Activated CD8-positive, alpha-beta T cell treated with anti-CD3 and anti-CD28 coated beads for 36 hours (primary cell): Measurements from ENCODE around the gene ZNF248. TPM values are rescaled to one million over a fixed set of nuclear protein-coding genes. Genes with fewer than 3 reads are reported as not detected.

Source experiments
- ATAC-seq: fragments of 200-7000 bp; cut with Tn5 transposase; one replicate; pipeline ENCODE4 v1.10.0; 2021; ENCODE audit warnings: mild to moderate bottlenecking, moderate library complexity
- CTCF ChIA-PET: fragments of 350-600 bp; sonication (Branson Sonifier 250); formaldehyde crosslinking; loops from one replicate; lab custom pipeline; 2021; ENCODE audit warnings: antibody characterized with exemption; lab: Charles Lee
- POLR2A ChIA-PET: fragments of 350-600 bp; sonication (Branson Sonifier 250); formaldehyde crosslinking; loops from one replicate; lab custom pipeline; 2021; ENCODE audit warnings: antibody characterized with exemption; lab: Charles Lee
- DNase-seq: peaks from one replicate; pipeline ENCODE4 v3.0.0-alpha.2; 2020
- H3K27ac Mint-ChIP-seq: one replicate; pipeline ENCODE4 v1.8.0; 2021; ENCODE audit warnings: mild to moderate bottlenecking, mixed read lengths
- H3K27me3 Mint-ChIP-seq: one replicate; pipeline ENCODE4 v1.8.0; 2021; ENCODE audit warnings: mixed read lengths
- H3K36me3 Mint-ChIP-seq: one replicate; pipeline ENCODE4 v1.8.0; 2021; ENCODE audit warnings: low read depth, mixed read lengths
- H3K4me1 Mint-ChIP-seq: one replicate; pipeline ENCODE4 v1.8.0; 2021; ENCODE audit warnings: low read depth, mixed read lengths
- H3K4me3 Mint-ChIP-seq: one replicate; pipeline ENCODE4 v1.8.0; 2021; ENCODE audit warnings: mild to moderate bottlenecking, moderate library complexity, mixed read lengths
- H3K9me3 Mint-ChIP-seq: one replicate; pipeline ENCODE4 v1.8.0; 2021; ENCODE audit warnings: mixed read lengths
- CTCF ChIP-seq: fragments of 200-600 bp; IDR thresholded peaks from one replicate; pipeline ENCODE4 v1.8.0; 2022; ENCODE audit warnings: antibody characterized with exemption, mild to moderate bottlenecking
- intact Hi-C: fragments of 100-400 bp; cut with micrococcal nuclease; formaldehyde crosslinking; loops from one replicate; pipeline ENCODE4 v1.10.0; 2022
- total RNA-seq, 2 experiments: library from RNA; stranded (reverse); gene quantifications; one replicate each; pipeline ENCODE4 v1.2.3, GENCODE V29; 2021

Gene ZNF248
- total RNA-seq, 2 experiments from 2014 or later, result 8.3 to 8.5 TPM

GRCh38 chr10:37784678-37785077 is 72.7 kb downstream of the ZNF248 start:
- ChIA-PET CTCF (no interaction called here), POLR2A (no interaction called here)
- H3K36me3 Mint-ChIP-seq, result peaks cover 8% of the 10 kb centered on the region
- H3K27me3 Mint-ChIP-seq, result no peaks in the 10 kb centered on the region
- no peak overlapping the region for H3K27ac Mint-ChIP-seq
- peaks cover 26% of the 10 kb centered on the region for H3K9me3 Mint-ChIP-seq
- no peaks in the 10 kb centered on the region for H3K4me1 Mint-ChIP-seq
- intact Hi-C loops, result loop anchor here (10.0 kb wide), 1 partner anchor 60 kb away; no protein-coding TSS in a partner anchor
- no peak overlapping the region for H3K4me3 Mint-ChIP-seq
- DNase-seq (no peak), ATAC-seq (no peak)
- TF ChIP-seq CTCF, result no peak

GRCh38 chr10:37780536-37780935 is 76.9 kb downstream of the ZNF248 start:
- H3K27me3 Mint-ChIP-seq, result no peaks in the 10 kb centered on the region
- H3K27ac Mint-ChIP-seq, result no peak overlapping the region
- peaks cover 3% of the 10 kb centered on the region for H3K36me3 Mint-ChIP-seq
- ATAC-seq (no peak), DNase-seq (no peak)
- H3K4me3 Mint-ChIP-seq, result no peak overlapping the region
- intact Hi-C loops, result loop anchor here (10.0 kb wide), 1 partner anchor 64 kb away; no protein-coding TSS in a partner anchor
- POLR2A ChIA-PET, result no interaction called here
- TF ChIP-seq CTCF, result no peak
- no peaks in the 10 kb centered on the region for H3K4me1 Mint-ChIP-seq
- H3K9me3 Mint-ChIP-seq, result peaks cover 33% of the 10 kb centered on the region
- CTCF ChIA-PET, result no interaction called here

GRCh38 chr10:37777056-37777455 is 80.4 kb downstream of the ZNF248 start:
- no peaks in the 10 kb centered on the region for H3K4me1 Mint-ChIP-seq
- ChIA-PET CTCF (no interaction called here), POLR2A (interaction anchor here (0.6 to 1.2 kb wide), 2 partner anchors 13 to 25 kb away, joined by 3 read pairs; no protein-coding TSS in a partner anchor)
- intact Hi-C loops, result no loop called here
- ATAC-seq, result no peak
- TF ChIP-seq CTCF, result no peak
- H3K4me3 Mint-ChIP-seq, result no peak overlapping the region
- no peaks in the 10 kb centered on the region for H3K36me3 Mint-ChIP-seq
- no peaks in the 10 kb centered on the region for H3K27me3 Mint-ChIP-seq
- H3K27ac Mint-ChIP-seq, result no peak overlapping the region
- peaks cover 33% of the 10 kb centered on the region for H3K9me3 Mint-ChIP-seq
- no peak for DNase-seq

- no peak overlapping the region for H3K27ac Mint-ChIP-seq
- no peaks in the 10 kb centered on the region for H3K36me3 Mint-ChIP-seq
- ATAC-seq, result no peak
- peaks cover 27% of the 10 kb centered on the region for H3K9me3 Mint-ChIP-seq
- TF ChIP-seq CTCF, result no peak
- no peaks in the 10 kb centered on the region for H3K4me1 Mint-ChIP-seq
- no peak overlapping the region for H3K4me3 Mint-ChIP-seq
- CTCF ChIA-PET, result no interaction called here
- no peak for DNase-seq
- intact Hi-C loops, result no loop called here
- H3K27me3 Mint-ChIP-seq, result no peaks in the 10 kb centered on the region
- POLR2A ChIA-PET, result no interaction called here
Observed at GRCh38 chr10:37775612-37776011, 81.8 kb downstream of the ZNF248 start.

GRCh38 chr10:37774351-37774750 is 83.1 kb downstream of the ZNF248 start:
- Mint-ChIP-seq H3K4me1 (no peaks in the 10 kb centered on the region), H3K27ac (no peak overlapping the region), H3K9me3 (peaks cover 24% of the 10 kb centered on the region), H3K27me3 (no peaks in the 10 kb centered on the region), H3K4me3 (no peak overlapping the region), H3K36me3 (no peaks in the 10 kb centered on the region)
- DNase-seq (no peak), ATAC-seq (no peak)
- ChIA-PET POLR2A (interaction anchor here (0.6 kb wide), 1 partner anchor 1980 kb away, joined by 5 read pairs; no protein-coding TSS in a partner anchor), CTCF (no interaction called here)
- intact Hi-C loops, result no loop called here
- TF ChIP-seq CTCF, result no peak
